Osteocyte (in vitro differentiated cells): ENCODE results near the gene SERINC1. TPM values are rescaled to one million over a fixed set of nuclear protein-coding genes. Genes with fewer than 3 reads are reported as not detected.

Source experiments
- DNase-seq: peaks from one replicate; pipeline ENCODE4 v3.0.0; 2021; ENCODE audit warnings: mixed read lengths; ENCODE audit not compliant: unreplicated experiment; ENCODE audit errors: extremely low spot score
- H3K27ac Mint-ChIP-seq: one replicate; pipeline ENCODE4 v1.8.0; 2021; ENCODE audit warnings: mild to moderate bottlenecking, mixed read lengths; ENCODE audit not compliant: unreplicated experiment
- H3K27me3 Mint-ChIP-seq: one replicate; pipeline ENCODE4 v1.8.0; 2021; ENCODE audit warnings: mixed read lengths; ENCODE audit not compliant: unreplicated experiment
- H3K36me3 Mint-ChIP-seq: one replicate; pipeline ENCODE4 v1.8.0; 2021; ENCODE audit warnings: mixed read lengths; ENCODE audit not compliant: unreplicated experiment
- H3K4me1 Mint-ChIP-seq: one replicate; pipeline ENCODE4 v1.8.0; 2021; ENCODE audit warnings: mixed read lengths; ENCODE audit not compliant: unreplicated experiment
- H3K4me3 Mint-ChIP-seq: one replicate; pipeline ENCODE4 v1.8.0; 2021; ENCODE audit warnings: mild to moderate bottlenecking, moderate library complexity, mixed read lengths; ENCODE audit not compliant: unreplicated experiment
- H3K9me3 Mint-ChIP-seq: one replicate; pipeline ENCODE4 v1.8.0; 2021; ENCODE audit warnings: mixed read lengths; ENCODE audit not compliant: unreplicated experiment
- CTCF ChIP-seq: fragments of 200-600 bp; sonication (generic); IDR thresholded peaks from 2 replicates; pipeline ENCODE4 v1.5.0; 2021; ENCODE audit warnings: antibody characterized with exemption, mild to moderate bottlenecking, moderate library complexity
- total RNA-seq: library from RNA; stranded (reverse); gene quantifications from 2 replicates; pipeline ENCODE4 v1.2.1, GENCODE V29; 2021

SERINC1 gene
- total RNA-seq, 1 donor from 2014 or later = 209 TPM

- TF ChIP-seq CTCF = no peak
- no peaks in the 10 kb centered on the region for H3K27me3 Mint-ChIP-seq
- peaks cover 5% of the 10 kb centered on the region for H3K9me3 Mint-ChIP-seq
- no peak overlapping the region for H3K4me3 Mint-ChIP-seq
- no peak for DNase-seq
- no peak overlapping the region for H3K27ac Mint-ChIP-seq
- peaks cover 37% of the 10 kb centered on the region for H3K4me1 Mint-ChIP-seq
- peaks cover 3% of the 10 kb centered on the region for H3K36me3 Mint-ChIP-seq
Measured at GRCh38 chr6:122404444-122404843, 67.2 kb downstream of the SERINC1 start.

- Mint-ChIP-seq H3K4me3 (peak overlapping the region; percentile 93), H3K36me3 (no peaks in the 10 kb centered on the region), H3K9me3 (no peaks in the 10 kb centered on the region), H3K27ac (no peak overlapping the region), H3K27me3 (no peaks in the 10 kb centered on the region), H3K4me1 (peaks cover 33% of the 10 kb centered on the region)
- TF ChIP-seq CTCF = no peak
- no peak for DNase-seq
Measured at GRCh38 chr6:122401104-122401503, 70.5 kb downstream of the SERINC1 start.

GRCh38 chr6:122400462-122401089 is 71.0 kb downstream of the SERINC1 start:
- DNase-seq = no peak
- Mint-ChIP-seq H3K27me3 (no peaks in the 10 kb centered on the region), H3K4me3 (peak overlapping the region; percentile 93), H3K4me1 (peaks cover 32% of the 10 kb centered on the region), H3K9me3 (no peaks in the 10 kb centered on the region), H3K36me3 (no peaks in the 10 kb centered on the region), H3K27ac (peak overlapping the region; percentile 91)
- TF ChIP-seq CTCF = no peak

GRCh38 chr6:122400121-122400450 is 71.5 kb downstream of the SERINC1 start:
- H3K4me1 Mint-ChIP-seq = peaks cover 32% of the 10 kb centered on the region
- DNase-seq = no peak

More at GRCh38 chr6:122400121-122400450, 71.5 kb downstream of the SERINC1 start:
- Mint-ChIP-seq H3K9me3 (no peaks in the 10 kb centered on the region), H3K36me3 (no peaks in the 10 kb centered on the region), H3K4me3 (peak overlapping the region; percentile 93), H3K27ac (peak overlapping the region; percentile 91), H3K27me3 (no peaks in the 10 kb centered on the region)
- TF ChIP-seq CTCF = no peak
